Purkinje cell (primary cell): Measurements from ENCODE around the gene STAT3. TPM values are rescaled to one million over a fixed set of nuclear protein-coding genes. Genes with fewer than 3 reads are reported as not detected.

Experiments
- polyA plus RNA-seq: library from polyadenylated mRNA; unstranded; fragments of >200 nt; fragmentation: Nextera tagmentation; gene quantifications from 2 replicates; pipeline ENCODE4 v1.2.1, GENCODE V29; 2014

STAT3 gene
- polyA plus RNA-seq: 9.3 and 9.4 TPM in 2 replicates

DNA sequence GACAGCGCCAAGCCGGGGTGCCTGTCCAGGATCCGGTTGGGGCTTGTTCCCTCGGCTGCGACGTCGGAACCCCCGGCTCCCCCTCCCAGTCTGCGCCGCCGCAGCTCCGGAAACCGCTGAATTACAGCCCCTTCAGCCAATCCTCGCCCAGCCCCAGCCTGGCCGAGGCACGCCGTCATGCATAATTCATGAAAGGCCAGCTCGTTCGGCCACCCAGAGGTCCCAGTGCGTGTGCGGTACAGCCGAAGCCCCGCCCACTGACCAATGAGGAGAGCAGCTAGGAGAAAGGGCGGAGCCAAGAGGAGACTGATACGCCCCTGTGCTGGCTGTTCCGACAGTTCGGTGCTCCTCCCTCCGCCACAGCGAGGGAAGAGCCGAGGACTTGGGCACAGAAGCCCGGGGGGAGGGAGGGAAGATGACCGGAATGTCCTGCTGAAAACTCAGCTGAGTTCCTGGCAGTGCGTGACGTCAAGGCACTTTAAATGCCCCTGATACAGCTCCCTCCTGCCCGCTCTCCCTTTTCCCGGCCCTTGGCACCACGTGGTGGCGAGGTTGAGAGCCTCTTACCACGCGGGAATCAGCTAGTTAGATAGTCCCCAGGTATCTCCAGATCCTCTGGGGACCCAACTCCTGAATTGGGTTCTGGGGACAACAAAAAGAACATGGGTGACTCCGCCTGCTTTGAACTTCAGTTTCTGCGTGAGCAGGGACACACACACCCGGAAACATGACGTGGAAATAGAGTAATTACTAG is at the start of gene STAT3:
Gene STAT3 (minus strand): TSS at position 62 of the 754 bp plus-strand sequence. CDS start 39,926 bp downstream, outside the sequence.

DNA sequence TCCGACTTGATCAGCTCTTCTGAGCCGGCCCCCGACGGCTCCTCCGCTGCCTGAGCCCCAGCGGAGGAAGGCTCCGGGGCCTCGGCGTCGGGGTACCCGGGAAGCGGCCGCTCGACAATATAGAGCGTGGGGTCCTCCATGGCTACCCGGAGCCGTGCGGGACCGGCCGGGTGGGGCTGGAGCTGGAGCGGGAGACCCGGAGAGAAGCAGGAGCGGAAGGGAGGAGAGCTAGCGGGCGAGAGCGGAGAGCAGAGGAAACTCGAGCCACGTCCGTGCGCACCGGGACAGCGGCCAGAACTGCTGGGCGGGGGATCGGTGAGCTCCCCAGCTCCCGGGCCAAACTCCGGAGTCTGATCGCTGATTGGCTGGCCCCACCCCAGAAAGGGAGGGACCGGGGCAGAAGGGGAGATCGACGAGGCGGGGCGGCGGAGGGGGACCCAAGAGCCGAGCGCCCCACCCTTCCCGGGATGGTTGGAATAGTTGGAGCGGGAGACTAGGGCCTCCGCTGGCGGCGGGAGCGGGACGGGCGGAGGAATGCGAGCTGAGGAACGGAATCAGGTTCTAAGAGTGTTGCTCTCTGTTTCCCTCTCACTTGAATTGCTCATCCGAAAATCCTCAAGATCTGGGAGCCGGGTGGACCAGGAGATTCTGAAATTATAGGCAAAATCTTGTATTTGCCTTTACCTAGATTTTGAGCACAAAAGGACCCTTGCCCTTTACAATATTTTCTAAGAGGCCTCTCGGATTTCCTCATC is 34.9 kb upstream of the STAT3 start, which contains the start of gene CAVIN1:
Gene CAVIN1 (minus strand): TSS at position 299 of the 755 bp plus-strand sequence. CDS start 159 bp downstream, at position 140.

DNA sequence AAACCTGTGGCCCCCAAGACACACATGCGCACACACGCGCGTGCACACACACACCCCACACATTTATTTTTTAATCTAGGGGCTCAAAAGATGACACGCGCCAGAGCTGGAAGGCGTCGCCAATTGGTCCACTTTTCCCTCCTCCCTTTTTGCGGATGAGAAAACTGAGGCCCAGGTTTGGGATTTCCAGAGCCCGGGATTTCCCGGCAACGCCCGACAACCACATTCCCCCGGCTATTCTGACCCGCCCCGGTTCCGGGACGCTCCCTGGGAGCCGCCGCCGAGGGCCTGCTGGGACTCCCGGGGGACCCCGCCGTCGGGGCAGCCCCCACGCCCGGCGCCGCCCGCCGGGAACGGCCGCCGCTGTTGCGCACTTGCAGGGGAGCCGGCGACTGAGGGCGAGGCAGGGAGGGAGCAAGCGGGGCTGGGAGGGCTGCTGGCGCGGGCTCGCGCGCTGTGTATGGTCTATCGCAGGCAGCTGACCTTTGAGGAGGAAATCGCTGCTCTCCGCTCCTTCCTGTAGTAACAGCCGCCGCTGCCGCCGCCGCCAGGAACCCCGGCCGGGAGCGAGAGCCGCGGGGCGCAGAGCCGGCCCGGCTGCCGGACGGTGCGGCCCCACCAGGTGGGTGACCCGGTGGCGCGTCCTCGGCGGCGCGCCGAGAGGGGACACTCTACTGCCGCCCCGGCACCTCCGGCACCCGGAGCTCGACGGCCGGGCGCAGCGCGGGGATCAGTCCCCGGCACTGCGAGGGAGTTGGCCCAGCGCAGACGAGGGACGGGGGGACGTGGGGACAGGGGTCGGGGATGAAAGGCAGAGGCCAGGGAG is 100.1 kb downstream of the STAT3 start, which contains the start of gene STAT5A:
Gene STAT5A (plus strand): TSS at position 522 of the 826 bp plus-strand sequence. CDS start 914 bp downstream, outside the sequence.

DNA sequence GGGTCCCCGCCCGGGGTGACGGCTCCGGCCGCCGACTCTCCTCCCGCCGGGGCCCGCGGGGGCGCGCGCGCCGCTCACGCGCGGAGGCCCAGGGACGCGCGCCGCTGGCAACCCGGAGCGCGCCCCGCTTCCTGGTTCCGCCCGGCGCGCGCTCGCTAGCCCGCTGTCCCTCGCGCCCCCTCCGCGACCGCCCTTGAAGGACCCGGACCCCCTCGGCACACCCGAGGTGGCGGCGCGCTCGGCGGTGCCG is 112.0 kb downstream of the STAT3 start, which contains the start of gene STAT5B:
Gene STAT5B (minus strand): TSS at position 33 of the 250 bp plus-strand sequence. CDS start 44,264 bp downstream, outside the sequence.

Other genes starting within 250 kb of the STAT3 start
- 0.46 and 1.3 TPM in 2 replicates for gene RAB5C, start 233.5 kb downstream of the STAT3 start, polyA plus RNA-seq
- gene KCNH4, start 207.3 kb downstream of the STAT3 start, polyA plus RNA-seq: not detected in 2 replicates
- not detected in 2 replicates for gene HCRT, start 203.0 kb downstream of the STAT3 start, polyA plus RNA-seq
- gene GHDC, start 193.9 kb downstream of the STAT3 start, polyA plus RNA-seq: 0.25 and 1.2 TPM in 2 replicates
- gene STAT5B, start 112.1 kb downstream of the STAT3 start, polyA plus RNA-seq: 0.52 and 2.0 TPM in 2 replicates
- gene STAT5A, start 99.9 kb downstream of the STAT3 start, polyA plus RNA-seq: not detected in 2 replicates
- gene CAVIN1, start 34.8 kb upstream of the STAT3 start, polyA plus RNA-seq: 0.17 and 0.29 TPM in 2 replicates
- 279 and 330 TPM in 2 replicates for gene ATP6V0A1, start 70.4 kb upstream of the STAT3 start, polyA plus RNA-seq
- 0.69 TPM in 1 of 2 replicates, not detected in the other for gene NAGLU, start 147.8 kb upstream of the STAT3 start, polyA plus RNA-seq
- 0.32 and 0.83 TPM in 2 replicates for gene HSD17B1, start 164.5 kb upstream of the STAT3 start, polyA plus RNA-seq
- gene COASY, start 173.7 kb upstream of the STAT3 start, polyA plus RNA-seq: 11.2 and 11.7 TPM in 2 replicates
- gene MLX, start 178.7 kb upstream of the STAT3 start, polyA plus RNA-seq: 28.0 and 29.9 TPM in 2 replicates
- 6.4 TPM in 1 of 2 replicates, not detected in the other for gene PSMC3IP, start 189.3 kb upstream of the STAT3 start, polyA plus RNA-seq
- 3.6 and 4.2 TPM in 2 replicates for gene RETREG3, start 220.9 kb upstream of the STAT3 start, polyA plus RNA-seq
- 24.6 and 29.5 TPM in 2 replicates for gene TUBG1, start 221.2 kb upstream of the STAT3 start, polyA plus RNA-seq